RWPE2 (cell line): ENCODE results near the gene IFIT1.

Experiments
- ATAC-seq: fragments of 200-7000 bp; cut with Tn5 transposase; 3 replicates; pipeline ENCODE4 v1.9.1; 2021; ENCODE audit warnings: low read depth
- DNase-seq: peaks from one replicate; pipeline ENCODE4 v3.0.0-alpha.2; 2020; ENCODE audit warnings: low spot score
- H3K27ac ChIP-seq: fragments of 450-650 bp; 2 replicates; pipeline ENCODE4 v1.5.1; 2017; ENCODE audit warnings: mild to moderate bottlenecking; ENCODE audit not compliant: poor library complexity, severe bottlenecking
- H3K27me3 ChIP-seq: fragments of 250-450 bp; sonication (Bioruptor Pico); 2 replicates; pipeline ENCODE4 v1.5.1; 2021; ENCODE audit warnings: mild to moderate bottlenecking, moderate library complexity; ENCODE audit not compliant: insufficient read depth, poor library complexity, severe bottlenecking
- H3K36me3 ChIP-seq: fragments of 250-450 bp; sonication (Bioruptor Pico); 2 replicates; pipeline ENCODE4 v1.5.1; 2020; ENCODE audit warnings: low read depth, mild to moderate bottlenecking, moderate library complexity
- H3K4me1 ChIP-seq: fragments of 250-450 bp; sonication (Bioruptor Pico); 2 replicates; pipeline ENCODE4 v1.5.1; 2021; ENCODE audit warnings: mild to moderate bottlenecking, moderate library complexity; ENCODE audit not compliant: insufficient read depth, poor library complexity, severe bottlenecking
- H3K4me3 ChIP-seq: fragments of 250-450 bp; sonication (Bioruptor Pico); 2 replicates; pipeline ENCODE4 v1.5.1; 2021; ENCODE audit warnings: mild to moderate bottlenecking, moderate library complexity; ENCODE audit not compliant: severe bottlenecking
- H3K9me3 ChIP-seq: fragments of 250-450 bp; sonication (Bioruptor Pico); 2 replicates; pipeline ENCODE4 v1.5.1; 2021; ENCODE audit warnings: mild to moderate bottlenecking, moderate library complexity; ENCODE audit not compliant: severe bottlenecking
- CTCF ChIP-seq: fragments of 450-650 bp; IDR thresholded peaks from one replicate; pipeline ENCODE4 v1.5.1; 2017; ENCODE audit warnings: mild to moderate bottlenecking, moderate library complexity; ENCODE audit not compliant: poor library complexity, severe bottlenecking

The IFIT1 gene

GRCh38 chr10:89367529-89367928 lies 24.9 kb upstream of the IFIT1 start:
- Histone ChIP-seq H3K4me3 (no peak overlapping the region), H3K4me1 (no peaks in the 10 kb centered on the region), H3K27ac (no peak overlapping the region), H3K9me3 (no peaks in the 10 kb centered on the region), H3K36me3 (no peaks in the 10 kb centered on the region), H3K27me3 (no peaks in the 10 kb centered on the region)
- DNase-seq (no peak), ATAC-seq (no peak)
- TF ChIP-seq CTCF = no peak

- Histone ChIP-seq H3K9me3 (no peaks in the 10 kb centered on the region), H3K4me3 (no peak overlapping the region), H3K36me3 (no peaks in the 10 kb centered on the region), H3K27me3 (no peaks in the 10 kb centered on the region), H3K4me1 (no peaks in the 10 kb centered on the region), H3K27ac (no peak overlapping the region)
- ATAC-seq = no peak
- no peak for DNase-seq
- no peak for TF ChIP-seq CTCF
Measured at GRCh38 chr10:89368129-89368528, 24.3 kb upstream of the IFIT1 start.

- no peaks in the 10 kb centered on the region for H3K9me3 ChIP-seq
- TF ChIP-seq CTCF = peak; percentile 76
- H3K36me3 ChIP-seq = no peaks in the 10 kb centered on the region
- no peak overlapping the region for H3K27ac ChIP-seq
- no peaks in the 10 kb centered on the region for H3K27me3 ChIP-seq
- ATAC-seq (no peak), DNase-seq (no peak)
- H3K4me3 ChIP-seq = no peak overlapping the region
- peaks cover 9% of the 10 kb centered on the region for H3K4me1 ChIP-seq
Measured at GRCh38 chr10:89369156-89370105, 23.0 kb upstream of the IFIT1 start.

GRCh38 chr10:89371079-89371478 lies 21.3 kb upstream of the IFIT1 start:
- ATAC-seq (no peak), DNase-seq (no peak)
- no peak overlapping the region for H3K27ac ChIP-seq
- H3K4me1 ChIP-seq = peaks cover 11% of the 10 kb centered on the region
- H3K27me3 ChIP-seq = no peaks in the 10 kb centered on the region
- H3K4me3 ChIP-seq = no peak overlapping the region
- no peaks in the 10 kb centered on the region for H3K9me3 ChIP-seq
- no peaks in the 10 kb centered on the region for H3K36me3 ChIP-seq
- TF ChIP-seq CTCF = no peak

GRCh38 chr10:89371987-89372386 lies 20.4 kb upstream of the IFIT1 start:
- Histone ChIP-seq H3K9me3 (no peaks in the 10 kb centered on the region), H3K4me3 (no peak overlapping the region), H3K27me3 (no peaks in the 10 kb centered on the region), H3K27ac (no peak overlapping the region), H3K36me3 (no peaks in the 10 kb centered on the region), H3K4me1 (peaks cover 11% of the 10 kb centered on the region)
- ATAC-seq (no peak), DNase-seq (no peak)
- no peak for TF ChIP-seq CTCF
